ENCODE measurements around the gene BPTF. TPM values are rescaled to one million over a fixed set of nuclear protein-coding genes. Genes with fewer than 3 reads are reported as not detected.
A peak's percentile ranks its signal among the peaks of the same experiment; 100 is the strongest.
"Not testable (repeated sequence)": the region's sequence is repeated elsewhere in the genome, so short reads cannot be mapped to it uniquely, and the experiment has no call there.

BPTF gene
- total RNA-seq, 8 experiments from 2014 or later, result 19.6 to 105 (median 76.4) TPM

DNA sequence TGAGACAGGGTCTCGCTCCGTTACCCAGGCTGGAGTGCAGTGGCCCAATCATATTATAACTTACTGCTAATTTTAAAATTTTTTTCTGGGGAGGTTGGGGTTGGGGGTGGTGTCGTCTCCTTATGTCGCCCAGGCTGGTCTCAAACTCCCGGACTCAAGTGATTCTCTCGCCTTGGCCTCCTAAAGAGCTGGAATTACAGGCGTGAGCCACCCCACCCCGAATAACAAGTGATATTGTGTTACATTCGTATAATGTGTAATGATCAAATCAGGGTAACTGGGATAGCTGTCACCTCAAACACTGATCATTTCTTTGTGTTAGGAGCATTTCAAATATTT, 194.0 kb downstream of the BPTF start:
- in situ Hi-C loops (cut with MboI; ENCODE audit: low pct_unique_long_range_greater_than_20kb in 2 of 9, low sequenced_read_pairs in 9 of 9, unreplicated experiment in 9 of 9), result no loop called here
- H3K27ac ChIP-seq, result no peak overlapping the region
- WGBS, 10 experiments, result 52 to 97% (median 90%) methylated on average over 3 to 9 of the region's 9 CpGs; no CpG with 5 or more reads in 1 of the 10 experiments
- H3K4me1 ChIP-seq (replicated peaks in 1 of 2), result no peaks in the 10 kb centered on the region
- ATAC-seq (replicated peaks in 6 of 8), result peak in 1 of 8 experiments; percentile 9
- peak overlapping the region in 4 of 5 donors; percentile 4 to 54 (median 33) for H3K4me3 ChIP-seq

DNA sequence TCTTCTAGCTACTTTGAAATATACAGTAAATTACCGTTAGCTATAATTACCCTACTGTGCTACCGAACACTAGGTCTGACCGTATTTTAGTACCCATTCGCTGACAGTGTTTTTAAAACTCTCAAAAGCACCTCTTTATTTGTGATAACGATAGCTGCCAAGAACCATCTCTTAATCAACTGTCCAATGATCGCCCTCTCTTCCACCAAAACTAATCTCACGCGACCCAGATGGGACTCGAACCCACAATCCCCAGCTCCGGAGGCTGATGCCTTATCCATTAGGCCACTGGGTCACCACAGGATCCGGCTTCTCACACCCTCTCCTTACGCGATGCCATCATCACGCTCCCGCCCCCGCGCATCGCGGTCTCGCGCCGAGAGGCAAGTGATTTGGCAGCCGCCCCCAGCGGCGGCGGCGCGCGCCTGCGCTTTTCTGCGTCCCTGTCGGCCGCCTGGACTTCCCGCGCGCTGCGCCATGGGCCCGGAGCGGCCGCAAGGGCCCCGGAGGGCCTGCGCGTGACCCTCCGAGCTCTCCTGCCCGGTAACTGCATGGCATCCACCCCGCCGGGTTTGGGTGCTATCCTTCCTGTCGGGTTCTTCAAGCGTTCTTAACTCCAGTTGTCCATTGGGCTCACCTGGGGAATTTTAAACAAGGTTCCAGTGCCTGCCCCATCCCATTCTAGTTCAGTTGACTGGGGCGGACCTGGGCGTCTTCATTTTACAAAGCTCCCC, 194.5 kb downstream of the BPTF start:
- WGBS, 10 experiments, result 0 to 50% (median 7%) methylated on average over 1 to 29 of the region's 51 CpGs
- Histone ChIP-seq H3K4me1 (replicated peaks in 1 of 2) (no peaks in the 10 kb centered on the region), H3K27ac (peak overlapping the region; percentile 29 to 80), H3K4me3 (peak overlapping the region; percentile 46 to 57 (median 54))
- peak; percentile 93 to 96 (median 93) for ATAC-seq (replicated peaks in 6 of 8)
- in situ Hi-C loops (cut with MboI; ENCODE audit: low pct_unique_long_range_greater_than_20kb in 2 of 9, low sequenced_read_pairs in 9 of 9, unreplicated experiment in 9 of 9), result no loop called here

DNA sequence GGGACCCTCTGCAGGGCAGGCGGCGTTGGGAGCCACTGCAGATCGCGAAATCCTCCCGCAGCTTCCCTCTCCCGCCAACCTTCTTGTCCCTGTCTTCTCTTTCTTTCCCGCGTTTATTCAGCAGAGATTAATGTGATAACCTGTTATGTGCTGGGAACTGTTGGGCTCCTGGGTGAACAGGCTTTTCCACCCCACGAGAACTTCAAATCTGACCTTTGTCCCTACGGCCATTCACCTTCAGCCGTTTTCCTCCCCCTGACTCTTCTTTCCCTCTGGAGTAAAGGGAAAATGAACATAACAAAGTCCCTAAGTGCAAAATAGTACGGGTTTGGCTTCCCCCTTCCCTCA, 195.1 kb downstream of the BPTF start:
- in situ Hi-C loops (cut with MboI; ENCODE audit: low pct_unique_long_range_greater_than_20kb in 2 of 9, low sequenced_read_pairs in 9 of 9, unreplicated experiment in 9 of 9), result no loop called here
- no peak for ATAC-seq (replicated peaks in 6 of 8)
- Histone ChIP-seq H3K4me3 (peak overlapping the region; percentile 46 to 57 (median 54)), H3K27ac (peak overlapping the region; percentile 29 to 80), H3K4me1 (replicated peaks in 1 of 2) (no peaks in the 10 kb centered on the region)
- 0 to 17% (median 5%) methylated on average over 1 to 6 of the region's 12 CpGs; no CpG with 5 or more reads in 1 of the 10 experiments for WGBS, 10 experiments

DNA sequence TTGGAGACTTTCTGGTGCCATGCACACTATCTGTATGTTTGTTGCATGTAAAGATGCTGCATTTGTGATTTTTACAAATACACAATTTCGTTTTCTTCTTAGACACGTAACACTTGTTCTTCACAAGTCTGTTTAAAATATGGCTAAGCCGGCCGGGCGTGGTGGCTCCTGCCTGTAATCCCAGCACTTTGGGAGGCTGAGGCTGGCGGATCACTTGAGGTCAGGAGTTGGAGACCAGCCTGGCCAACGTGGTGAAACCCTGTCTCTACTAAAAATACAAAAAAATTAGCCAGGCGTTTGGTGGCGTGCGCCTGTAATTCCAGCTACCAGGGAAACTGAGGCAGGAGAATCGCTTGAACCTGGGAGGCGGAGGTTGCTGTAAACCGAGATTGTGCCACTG, 195.5 kb downstream of the BPTF start:
- 44 to 98% (median 89%) methylated on average over 4 to 13 of the region's 13 CpGs for WGBS, 10 experiments
- H3K4me1 ChIP-seq (replicated peaks in 1 of 2); ATAC-seq (replicated peaks in 6 of 8); in situ Hi-C loops (cut with MboI; ENCODE audit: low pct_unique_long_range_greater_than_20kb in 2 of 9, low sequenced_read_pairs in 9 of 9, unreplicated experiment in 9 of 9): not testable (repeated sequence)
- Histone ChIP-seq H3K4me3 (peak overlapping the region in 4 of 5 donors; percentile 53 to 57 (median 55)), H3K27ac (peak overlapping the region in 1 of 2 donors; percentile 80)

DNA sequence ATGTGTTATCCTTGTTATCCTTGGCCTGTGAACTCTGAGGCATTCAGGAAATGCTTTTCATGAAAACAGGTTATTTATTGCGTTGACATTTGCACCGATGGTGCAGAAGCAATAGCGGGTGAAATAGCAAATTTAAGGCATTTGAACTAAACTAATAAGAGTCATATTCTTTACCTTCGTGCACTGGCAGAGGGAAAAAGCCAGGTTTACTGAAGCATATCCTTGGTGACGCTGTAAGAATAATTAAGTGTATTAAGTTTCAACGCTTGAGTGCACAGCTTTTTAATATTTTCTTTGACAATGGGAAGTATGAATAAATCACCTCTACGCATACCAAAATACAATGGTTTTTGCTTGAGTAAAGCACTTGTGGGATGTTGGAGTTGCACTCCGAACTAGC, 196.7 kb downstream of the BPTF start:
- H3K27ac ChIP-seq, result no peak overlapping the region
- ATAC-seq (replicated peaks in 6 of 8), result no peak
- in situ Hi-C loops (cut with MboI; ENCODE audit: low pct_unique_long_range_greater_than_20kb in 2 of 9, low sequenced_read_pairs in 9 of 9, unreplicated experiment in 9 of 9), result no loop called here
- no peak overlapping the region for H3K4me3 ChIP-seq
- no peaks in the 10 kb centered on the region for H3K4me1 ChIP-seq (replicated peaks in 1 of 2)
- 78 to 100% (median 95%) methylated on average over 1 to 8 of the region's 8 CpGs for WGBS, 10 experiments

DNA sequence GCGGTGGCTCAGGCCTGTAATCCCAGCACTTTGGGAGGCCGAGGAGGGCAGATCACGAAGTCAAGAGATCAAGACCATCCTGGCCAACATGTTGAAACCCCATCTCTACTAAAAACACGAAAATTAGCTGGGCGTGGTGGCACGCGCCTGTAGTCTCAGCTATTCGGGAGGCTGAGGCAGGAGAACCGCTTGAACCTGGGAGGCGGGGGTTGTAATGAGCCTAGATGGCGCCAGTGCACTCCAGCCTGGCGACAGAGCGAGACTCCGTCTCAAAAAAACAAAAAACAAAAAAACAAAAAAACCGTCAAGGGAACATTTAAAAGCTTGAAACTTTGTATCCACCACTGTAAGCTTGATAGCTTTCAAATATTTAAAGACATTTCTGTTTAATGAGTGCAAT, 197.2 kb downstream of the BPTF start:
- H3K27ac ChIP-seq; H3K4me3 ChIP-seq; H3K4me1 ChIP-seq (replicated peaks in 1 of 2); ATAC-seq (replicated peaks in 6 of 8); in situ Hi-C loops (cut with MboI; ENCODE audit: low pct_unique_long_range_greater_than_20kb in 2 of 9, low sequenced_read_pairs in 9 of 9, unreplicated experiment in 9 of 9): not testable (repeated sequence)
- WGBS, 10 experiments, result 85 to 100% (median 94%) methylated on average over 2 to 15 of the region's 15 CpGs; no CpG with 5 or more reads in 2 of the 10 experiments

DNA sequence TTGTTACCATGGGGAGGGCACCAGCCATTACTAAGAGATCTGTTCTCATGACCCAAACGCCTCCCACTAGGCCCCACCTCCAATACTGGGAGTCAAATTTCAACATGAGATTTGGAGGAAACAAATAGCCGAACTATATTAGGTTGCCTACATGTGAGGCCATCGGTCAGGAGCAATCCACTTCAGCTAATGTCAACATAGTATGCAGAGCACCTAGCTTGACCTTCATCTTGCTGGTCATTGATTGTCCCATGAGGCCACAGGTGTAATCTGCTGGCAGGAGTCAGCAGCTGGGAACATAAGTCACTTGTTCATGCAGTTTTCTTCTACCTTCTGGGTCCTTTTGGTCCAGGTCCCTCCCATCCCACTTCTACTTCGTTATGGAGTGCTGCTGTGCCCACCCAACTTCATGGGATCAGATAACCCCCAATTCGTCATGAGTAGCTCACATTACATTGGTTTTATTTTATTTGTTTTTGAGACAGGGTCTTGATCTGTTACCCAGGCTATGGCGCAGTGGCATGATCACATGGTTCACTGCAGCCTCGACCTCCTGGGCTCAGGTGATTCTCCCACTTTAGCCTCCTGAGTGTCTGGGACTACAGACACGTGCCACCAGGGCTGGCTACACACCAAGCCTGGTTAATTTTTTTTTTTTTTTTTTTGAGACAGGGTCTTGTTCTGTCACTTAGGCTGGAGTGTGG, 204.4 kb downstream of the BPTF start:
- no peak overlapping the region for H3K4me3 ChIP-seq
- in situ Hi-C loops (cut with MboI; ENCODE audit: low pct_unique_long_range_greater_than_20kb in 2 of 9, low sequenced_read_pairs in 9 of 9, unreplicated experiment in 9 of 9), result no loop called here
- H3K4me1 ChIP-seq (replicated peaks in 1 of 2), result peaks cover 0 to 9% of the 10 kb centered on the region in 2 donors
- ATAC-seq (replicated peaks in 6 of 8), result peak in 2 of 8 experiments; percentile 23
- no peak overlapping the region for H3K27ac ChIP-seq
- 33 to 100% (median 73%) methylated on average over 1 to 3 of the region's 8 CpGs; no CpG with 5 or more reads in 2 of the 10 experiments for WGBS, 10 experiments

Other genes starting within 250 kb of the BPTF start
- gene NOL11, start 107.6 kb upstream of the BPTF start, total RNA-seq, result 10 to 100 TPM; 29.4 to 59.8 (median 37.7) TPM
- 10 to 100 TPM in 7 of 8 experiments, 1 to 10 TPM in 1; 6.1 to 23.6 (median 16.7) TPM for gene C17orf58, start 171.0 kb downstream of the BPTF start, total RNA-seq
- 100 to 1,000 TPM in 4 of 8 experiments, 10 to 100 TPM in 4; 62.3 to 337 (median 147) TPM for gene KPNA2, start 210.2 kb downstream of the BPTF start, total RNA-seq

All from motor neuron (in vitro differentiated cells).